ENCODE results near the gene RNF40.

GRCh38 chr16:30721606-30722005, 40.5 kb upstream of the RNF40 start:
- TF ChIP-seq CTCF (IDR thresholded peaks at IDR 0.05; ENCODE audit: insufficient read depth, low read depth, low read length), result no peak
- no peak for TF ChIP-seq EZH2 (IDR thresholded peaks at IDR 0.05; ENCODE audit: insufficient read depth, low read length)
